Panc1 (cell line): ENCODE results near the gene SULT4A1. TPM values are rescaled to one million over a fixed set of nuclear protein-coding genes. Genes with fewer than 3 reads are reported as not detected.

Experiments used
- ATAC-seq: fragments of 200-7000 bp; cut with Tn5 transposase; 2 replicates; pipeline ENCODE4 v1.9.1; 2020; ENCODE audit warnings: mild to moderate bottlenecking, moderate library complexity
- BruUV-seq: library from RNA; stranded (reverse); fragments of 400-500 nt; replicated peaks from 2 replicates; lab custom pipeline; 2021; lab: Mats Ljungman, UMichigan
- CTCF ChIA-PET: fragments of 300-600 bp; sonication (Branson Sonifier 250); formaldehyde crosslinking; loops from one replicate; lab custom pipeline; 2022; ENCODE audit warnings: antibody characterized with exemption; lab: Charles Lee
- POLR2A ChIA-PET: fragments of 300-600 bp; sonication (Branson Sonifier 250); formaldehyde crosslinking; loops from one replicate; lab custom pipeline; 2022; ENCODE audit warnings: antibody characterized with exemption; lab: Charles Lee
- DNase-seq: peaks from one replicate; pipeline ENCODE4 v3.0.0-alpha.2; 2010; ENCODE audit warnings: low read depth, low spot score
- H3K27ac ChIP-seq: 2 replicates; pipeline ENCODE4 v1.5.1; 2011; ENCODE audit warnings: mild to moderate bottlenecking, low read length, inconsistent platforms
- H3K27me3 ChIP-seq: fragments of 200-500 bp; sonication (Bioruptor generic); 2 replicates; pipeline ENCODE4 v1.6.0; 2014; ENCODE audit warnings: low read length, inconsistent platforms; ENCODE audit not compliant: control insufficient read depth, insufficient read depth
- H3K36me3 ChIP-seq: fragments of 200-500 bp; sonication (Bioruptor generic); 2 replicates; pipeline ENCODE4 v1.5.1; 2014; ENCODE audit warnings: inconsistent platforms, mild to moderate bottlenecking, low read length, moderate library complexity; ENCODE audit not compliant: control insufficient read depth, insufficient read depth
- H3K4me1 ChIP-seq: 2 replicates; pipeline ENCODE4 v1.5.1; 2011; ENCODE audit warnings: inconsistent platforms, mild to moderate bottlenecking, low read length, moderate library complexity; ENCODE audit not compliant: control insufficient read depth, insufficient read depth
- H3K4me3 ChIP-seq, 2 experiments: 2 replicates each; pipeline ENCODE4 v1.5.1; 2011 to 2012; ENCODE audit warnings: low read depth in 2 of 2, low read length in 2 of 2, mild to moderate bottlenecking in 2 of 2, inconsistent platforms in 1 of 2, moderate library complexity in 1 of 2
- H3K9me3 ChIP-seq: fragments of 200-500 bp; sonication (Bioruptor generic); 2 replicates; pipeline ENCODE4 v1.5.1; 2014; ENCODE audit warnings: low read depth, mild to moderate bottlenecking, inconsistent platforms, low read length, moderate library complexity; ENCODE audit not compliant: control insufficient read depth, insufficient read depth
- POLR2AphosphoS5 ChIP-seq: IDR thresholded peaks from 2 replicates; pipeline ENCODE4 v1.6.1; 2012; ENCODE audit warnings: mild to moderate bottlenecking, low read depth, low read length, moderate library complexity
- SIN3A ChIP-seq: IDR thresholded peaks from 2 replicates; pipeline ENCODE4 v1.6.1; 2012; ENCODE audit warnings: low read depth, mild to moderate bottlenecking, low read length, moderate library complexity, borderline replicate concordance; ENCODE audit not compliant: insufficient read depth
- TCF7L2 ChIP-seq: IDR thresholded peaks from 2 replicates; pipeline ENCODE4 v1.6.1; 2011; ENCODE audit warnings: mild to moderate bottlenecking, low read depth, low read length, inconsistent platforms
- in situ Hi-C: cut with HindIII; loops from 2 replicates; pipeline ENCODE4 v1.10.0; 2016; ENCODE audit warnings: low sequenced_read_pairs, low pct_unique_long_range_greater_than_20kb
- intact Hi-C: fragments of 100-400 bp; cut with micrococcal nuclease; formaldehyde crosslinking; loops from one replicate; pipeline ENCODE4 v1.10.0; 2022; ENCODE audit not compliant: unreplicated experiment
- total RNA-seq: library from RNA; stranded (reverse); gene quantifications from one replicate; pipeline ENCODE4 v1.2.1, GENCODE V29; 2021; ENCODE audit not compliant: unreplicated experiment
- TF ChIP-seq, protein P1 (sequence below), 2 experiments: IDR thresholded peaks; 2 replicates each; pipeline ENCODE4 v1.6.1; 2011 to 2012; ENCODE audit warnings: low read depth in 2 of 2, control low read depth in 1 of 2, low read length in 1 of 2, mild to moderate bottlenecking in 1 of 2, moderate library complexity in 1 of 2; ENCODE audit not compliant: insufficient read depth in 1 of 2
- TF ChIP-seq, protein P2 (sequence below): fragments of 450-650 bp; IDR thresholded peaks from 2 replicates; pipeline ENCODE4 v1.5.1; 2017; ENCODE audit warnings: mild to moderate bottlenecking

Gene SULT4A1
- total RNA-seq, 1 experiment from 2014 or later: 12.0 TPM

DNA sequence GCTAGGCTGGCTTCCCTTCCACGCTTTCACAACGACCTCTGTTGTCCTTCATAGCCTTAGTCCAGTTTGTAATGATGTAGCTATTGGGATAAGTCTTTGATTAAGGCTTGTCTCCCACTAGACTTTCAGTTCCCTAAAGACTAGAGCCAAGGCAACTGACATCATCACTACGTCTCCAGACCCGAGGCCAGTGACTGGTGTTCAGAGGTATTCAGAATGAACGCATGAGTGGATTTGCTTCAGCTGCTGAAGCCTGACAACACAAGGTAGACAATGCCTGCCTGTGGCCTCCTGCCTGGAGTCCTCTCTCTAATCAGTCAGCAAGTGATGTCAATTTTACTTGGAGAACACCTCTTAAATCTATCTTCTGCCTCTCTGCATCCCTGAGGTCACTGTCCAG, 63.8 kb downstream of the SULT4A1 start:
- no TSS peak for BruUV-seq
- ChIA-PET CTCF (no interaction called here), POLR2A (interaction anchor here (0.7 kb wide), 1 partner anchor 9 kb away, joined by 4 read pairs; no protein-coding TSS in a partner anchor)
- Histone ChIP-seq H3K27me3 (peaks cover 3% of the 10 kb centered on the region), H3K4me3 (no peak overlapping the region), H3K4me1 (no peaks in the 10 kb centered on the region), H3K9me3 (0 out of 2 replicates have a peak, but pooled peaks cover 3% of the 10 kb centered on the region), H3K36me3 (no peaks in the 10 kb centered on the region), H3K27ac (no peak overlapping the region)
- TF ChIP-seq POLR2AphosphoS5: no peak
- TF ChIP-seq TCF7L2: no peak
- TF ChIP-seq, protein P1, sequence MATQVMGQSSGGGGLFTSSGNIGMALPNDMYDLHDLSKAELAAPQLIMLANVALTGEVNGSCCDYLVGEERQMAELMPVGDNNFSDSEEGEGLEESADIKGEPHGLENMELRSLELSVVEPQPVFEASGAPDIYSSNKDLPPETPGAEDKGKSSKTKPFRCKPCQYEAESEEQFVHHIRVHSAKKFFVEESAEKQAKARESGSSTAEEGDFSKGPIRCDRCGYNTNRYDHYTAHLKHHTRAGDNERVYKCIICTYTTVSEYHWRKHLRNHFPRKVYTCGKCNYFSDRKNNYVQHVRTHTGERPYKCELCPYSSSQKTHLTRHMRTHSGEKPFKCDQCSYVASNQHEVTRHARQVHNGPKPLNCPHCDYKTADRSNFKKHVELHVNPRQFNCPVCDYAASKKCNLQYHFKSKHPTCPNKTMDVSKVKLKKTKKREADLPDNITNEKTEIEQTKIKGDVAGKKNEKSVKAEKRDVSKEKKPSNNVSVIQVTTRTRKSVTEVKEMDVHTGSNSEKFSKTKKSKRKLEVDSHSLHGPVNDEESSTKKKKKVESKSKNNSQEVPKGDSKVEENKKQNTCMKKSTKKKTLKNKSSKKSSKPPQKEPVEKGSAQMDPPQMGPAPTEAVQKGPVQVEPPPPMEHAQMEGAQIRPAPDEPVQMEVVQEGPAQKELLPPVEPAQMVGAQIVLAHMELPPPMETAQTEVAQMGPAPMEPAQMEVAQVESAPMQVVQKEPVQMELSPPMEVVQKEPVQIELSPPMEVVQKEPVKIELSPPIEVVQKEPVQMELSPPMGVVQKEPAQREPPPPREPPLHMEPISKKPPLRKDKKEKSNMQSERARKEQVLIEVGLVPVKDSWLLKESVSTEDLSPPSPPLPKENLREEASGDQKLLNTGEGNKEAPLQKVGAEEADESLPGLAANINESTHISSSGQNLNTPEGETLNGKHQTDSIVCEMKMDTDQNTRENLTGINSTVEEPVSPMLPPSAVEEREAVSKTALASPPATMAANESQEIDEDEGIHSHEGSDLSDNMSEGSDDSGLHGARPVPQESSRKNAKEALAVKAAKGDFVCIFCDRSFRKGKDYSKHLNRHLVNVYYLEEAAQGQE (IDR thresholded peaks at IDR 0.05; ENCODE audit: insufficient read depth in 1 of 2, low read depth in 2 of 2, low read length in 1 of 2): no peak
- TF ChIP-seq SIN3A: no peak
- TF ChIP-seq, protein P2, sequence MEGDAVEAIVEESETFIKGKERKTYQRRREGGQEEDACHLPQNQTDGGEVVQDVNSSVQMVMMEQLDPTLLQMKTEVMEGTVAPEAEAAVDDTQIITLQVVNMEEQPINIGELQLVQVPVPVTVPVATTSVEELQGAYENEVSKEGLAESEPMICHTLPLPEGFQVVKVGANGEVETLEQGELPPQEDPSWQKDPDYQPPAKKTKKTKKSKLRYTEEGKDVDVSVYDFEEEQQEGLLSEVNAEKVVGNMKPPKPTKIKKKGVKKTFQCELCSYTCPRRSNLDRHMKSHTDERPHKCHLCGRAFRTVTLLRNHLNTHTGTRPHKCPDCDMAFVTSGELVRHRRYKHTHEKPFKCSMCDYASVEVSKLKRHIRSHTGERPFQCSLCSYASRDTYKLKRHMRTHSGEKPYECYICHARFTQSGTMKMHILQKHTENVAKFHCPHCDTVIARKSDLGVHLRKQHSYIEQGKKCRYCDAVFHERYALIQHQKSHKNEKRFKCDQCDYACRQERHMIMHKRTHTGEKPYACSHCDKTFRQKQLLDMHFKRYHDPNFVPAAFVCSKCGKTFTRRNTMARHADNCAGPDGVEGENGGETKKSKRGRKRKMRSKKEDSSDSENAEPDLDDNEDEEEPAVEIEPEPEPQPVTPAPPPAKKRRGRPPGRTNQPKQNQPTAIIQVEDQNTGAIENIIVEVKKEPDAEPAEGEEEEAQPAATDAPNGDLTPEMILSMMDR: no peak
- intact Hi-C loops: no loop called here
- DNase-seq (no peak), ATAC-seq (no peak)
- in situ Hi-C loops: no loop called here

DNA sequence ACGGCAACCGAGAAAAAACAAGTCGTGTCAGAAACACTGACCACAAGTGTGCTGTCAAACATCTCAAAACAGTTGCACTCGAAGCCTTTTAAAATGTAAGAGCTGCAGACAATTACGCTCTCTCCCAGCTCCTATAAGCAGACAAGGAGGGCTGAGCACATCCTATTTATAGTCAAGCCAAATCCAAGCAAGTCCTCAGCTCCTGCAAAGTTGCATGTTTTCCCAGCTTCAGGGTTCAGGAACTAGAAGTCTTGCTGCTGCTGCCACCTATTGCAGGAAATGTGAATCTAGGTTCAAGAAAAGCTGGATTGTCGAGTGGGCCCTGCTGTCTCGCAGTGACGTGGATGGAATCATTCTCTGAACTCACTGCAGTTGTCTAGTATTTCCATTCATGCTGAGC, 65.7 kb downstream of the SULT4A1 start:
- no peak overlapping the region for H3K27ac ChIP-seq
- ChIA-PET POLR2A (no interaction called here), CTCF (interaction anchor here (0.6 kb wide), 1 partner anchor 121 kb away, joined by 3 read pairs; no protein-coding TSS in a partner anchor)
- H3K9me3 ChIP-seq: 0 out of 2 replicates have a peak, but pooled peaks cover 3% of the 10 kb centered on the region
- H3K27me3 ChIP-seq: peaks cover 3% of the 10 kb centered on the region
- in situ Hi-C loops (no loop called here), intact Hi-C loops (no loop called here)
- DNase-seq: peak; percentile 8
- H3K4me3 ChIP-seq: no peak overlapping the region
- TF ChIP-seq, protein P1 (IDR thresholded peaks at IDR 0.05; ENCODE audit: insufficient read depth in 1 of 2, low read depth in 2 of 2, low read length in 1 of 2): no peak
- TF ChIP-seq, protein P2: peak; percentile 64
- TF ChIP-seq TCF7L2 (no peak), SIN3A (no peak)
- no TSS peak for BruUV-seq
- ATAC-seq: no peak
- H3K4me1 ChIP-seq: no peaks in the 10 kb centered on the region
- no peaks in the 10 kb centered on the region for H3K36me3 ChIP-seq
